HG03095 (cell line): ENCODE measurements around the gene EDNRA.

Source experiments
- ATAC-seq: cut with Tn5 transposase; IDR thresholded peaks from one replicate; pipeline ENCODE4 v1.9.1; 2021; ENCODE audit warnings: moderate library complexity; ENCODE audit not compliant: unreplicated experiment

Gene EDNRA

GRCh38 chr4:147538711-147539110 is 57.8 kb downstream of the EDNRA start:
- ATAC-seq: no peak

DNA sequence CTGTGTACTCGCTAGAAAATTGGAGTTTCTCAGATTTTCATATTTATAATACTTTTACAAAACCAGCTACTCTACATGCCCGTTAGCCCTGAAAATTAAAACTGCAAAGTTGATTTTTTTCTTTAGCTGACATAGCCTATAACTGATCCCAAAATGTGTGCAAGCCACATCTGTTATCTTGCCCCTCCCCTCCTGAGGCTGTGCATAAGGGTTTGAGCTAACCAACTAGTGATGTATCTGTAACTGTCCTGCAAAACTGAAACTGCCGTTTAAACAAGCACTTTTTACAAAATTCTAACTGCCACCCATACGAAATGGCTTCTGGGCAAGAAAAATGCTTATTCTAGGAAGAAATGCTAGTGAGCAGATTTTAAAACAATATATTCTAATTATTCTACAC is 59.1 kb downstream of the EDNRA start:
- ATAC-seq: no peak

DNA sequence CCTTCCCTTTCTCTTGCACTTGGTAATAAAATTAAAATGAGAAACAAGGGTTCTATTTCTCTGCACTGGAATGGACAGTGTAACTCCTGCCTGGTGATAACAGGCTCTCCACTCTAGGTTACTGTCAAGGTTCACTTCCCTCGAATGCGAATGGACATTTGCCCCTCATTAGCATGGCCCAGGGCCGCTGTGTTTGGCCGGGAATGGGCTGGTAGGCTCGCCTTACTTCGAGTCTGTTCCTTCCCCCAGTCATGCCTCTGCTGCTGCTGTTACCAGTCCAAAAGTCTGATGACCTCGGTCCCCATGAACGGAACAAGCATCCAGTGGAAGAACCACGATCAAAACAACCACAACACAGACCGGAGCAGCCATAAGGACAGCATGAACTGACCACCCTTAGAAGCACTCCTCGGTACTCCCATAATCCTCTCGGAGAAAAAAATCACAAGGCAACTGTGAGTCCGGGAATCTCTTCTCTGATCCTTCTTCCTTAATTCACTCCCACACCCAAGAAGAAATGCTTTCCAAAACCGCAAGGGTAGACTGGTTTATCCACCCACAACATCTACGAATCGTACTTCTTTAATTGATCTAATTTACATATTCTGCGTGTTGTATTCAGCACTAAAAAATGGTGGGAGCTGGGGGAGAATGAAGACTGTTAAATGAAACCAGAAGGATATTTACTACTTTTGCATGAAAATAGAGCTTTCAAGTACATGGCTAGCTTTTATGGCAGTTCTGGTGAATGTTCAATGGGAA is 61.5 kb downstream of the EDNRA start:
- no peak for ATAC-seq

DNA sequence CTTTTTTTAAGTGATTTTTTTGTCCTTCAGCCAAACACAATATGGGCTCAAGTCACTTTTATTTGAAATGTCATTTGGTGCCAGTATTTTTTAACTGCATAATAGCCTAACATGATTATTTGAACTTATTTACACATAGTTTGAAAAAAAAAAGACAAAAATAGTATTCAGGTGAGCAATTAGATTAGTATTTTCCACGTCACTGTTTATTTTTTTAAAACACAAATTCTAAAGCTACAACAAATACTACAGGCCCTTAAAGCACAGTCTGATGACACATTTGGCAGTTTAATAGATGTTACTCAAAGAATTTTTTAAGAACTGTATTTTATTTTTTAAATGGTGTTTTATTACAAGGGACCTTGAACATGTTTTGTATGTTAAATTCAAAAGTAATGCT is 62.1 kb downstream of the EDNRA start:
- ATAC-seq: no peak

DNA sequence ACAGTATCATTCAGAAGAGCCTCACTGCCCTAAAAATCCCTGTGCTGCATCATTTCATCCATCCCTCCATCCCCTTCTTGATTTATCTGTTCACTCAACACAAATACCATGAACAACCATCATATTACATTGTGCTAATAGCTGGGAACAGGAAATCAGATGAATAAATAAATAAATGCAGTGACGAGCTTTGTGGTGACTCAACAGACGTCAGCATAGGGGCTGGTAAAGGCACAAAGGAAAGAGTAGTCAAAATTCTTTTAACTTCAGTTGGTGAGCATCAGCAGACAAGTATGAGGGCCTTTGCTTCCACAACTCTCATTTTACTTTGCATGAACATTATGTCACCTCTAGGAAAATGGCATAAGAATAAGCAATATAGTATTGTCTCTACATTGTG is 65.5 kb downstream of the EDNRA start:
- no peak for ATAC-seq

- ATAC-seq: peak; percentile 48
Measured at GRCh38 chr4:147547314-147548056, 66.6 kb downstream of the EDNRA start.

DNA sequence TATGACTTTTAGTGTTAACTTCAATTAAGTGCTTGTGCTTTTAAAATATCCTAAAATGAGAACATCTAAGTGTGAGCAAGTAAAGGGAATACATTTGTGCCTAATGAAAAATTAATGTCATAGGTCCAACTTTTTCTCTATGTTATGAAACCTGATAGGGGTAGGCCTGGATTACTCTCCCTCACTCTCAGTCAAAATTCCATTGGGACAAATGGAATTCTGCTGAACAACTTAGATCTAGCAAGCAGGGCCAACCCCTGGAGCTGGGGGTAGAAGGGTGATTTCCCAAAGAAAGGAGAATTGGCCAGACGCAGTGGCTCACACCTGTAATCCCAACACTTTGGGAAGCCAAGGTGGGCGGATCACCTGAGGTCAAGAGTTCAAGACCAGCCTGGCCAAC is 67.4 kb downstream of the EDNRA start:
- ATAC-seq: no peak

DNA sequence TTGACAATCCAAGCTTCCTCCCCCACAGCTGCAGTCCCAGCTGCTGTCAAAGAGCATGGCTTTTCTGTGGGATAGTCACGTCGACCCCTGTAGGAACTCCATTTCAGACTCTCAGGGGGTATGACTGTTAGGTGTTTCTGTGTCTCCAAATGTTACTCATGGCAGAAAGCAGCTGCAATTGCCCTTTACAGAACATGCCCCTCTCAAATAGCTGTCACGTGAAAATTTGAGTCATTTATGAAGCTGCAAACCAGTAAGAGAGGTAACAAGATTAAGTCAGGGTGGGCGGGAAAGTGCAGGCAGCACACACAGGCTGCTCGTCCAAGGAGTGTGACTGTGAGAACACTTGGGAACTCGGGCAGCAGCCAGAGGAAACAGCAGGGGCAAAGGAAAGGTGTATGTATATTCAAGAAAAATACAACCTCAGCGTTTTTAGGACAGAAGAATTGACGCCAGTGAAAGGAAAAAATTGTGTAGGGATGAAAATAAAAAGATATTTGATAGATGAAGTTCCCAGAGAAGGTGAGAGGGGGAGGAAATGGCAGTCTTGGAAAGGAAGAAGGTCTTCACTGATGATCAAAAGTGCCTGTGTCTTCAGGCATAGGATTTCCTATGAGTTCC is 69.8 kb downstream of the EDNRA start:
- peak; percentile 54 for ATAC-seq

DNA sequence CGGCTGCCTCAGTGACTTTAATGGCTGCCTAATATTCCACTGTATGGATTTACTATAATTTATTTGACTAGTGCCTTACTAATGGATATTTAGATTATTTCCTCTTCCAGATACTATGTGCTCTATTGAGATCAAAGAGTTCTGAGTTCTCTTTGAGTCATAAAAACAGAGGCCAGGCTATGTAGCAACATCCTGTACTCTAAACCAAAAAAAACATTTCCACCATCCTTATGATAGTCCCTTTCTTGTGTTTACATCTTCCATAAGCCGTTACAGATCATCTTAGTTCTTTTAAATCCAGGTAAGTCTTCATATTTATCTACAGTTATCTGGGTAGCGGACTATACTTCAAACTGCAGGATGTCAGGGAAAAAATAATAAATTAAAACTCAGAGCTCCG is 79.7 kb downstream of the EDNRA start:
- no peak for ATAC-seq

DNA sequence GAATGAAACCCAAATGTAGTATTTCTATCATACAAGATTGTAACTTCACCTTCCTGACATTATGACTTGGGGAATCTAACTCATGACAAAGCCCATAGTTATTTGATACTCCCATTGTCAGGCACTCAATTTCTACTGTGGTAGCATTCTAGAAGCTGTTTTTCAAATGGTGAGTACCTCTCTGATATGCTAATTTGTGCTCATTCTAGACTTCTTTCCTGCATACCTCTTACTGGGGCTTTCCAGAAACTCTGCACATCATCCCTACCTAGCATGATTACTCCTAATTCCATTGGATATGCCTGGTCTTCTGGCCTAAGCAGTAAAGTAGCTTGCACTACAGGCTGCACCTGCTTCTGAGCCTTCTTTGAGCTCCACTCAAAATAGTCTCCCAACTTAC is 85.9 kb downstream of the EDNRA start:
- no peak for ATAC-seq

DNA sequence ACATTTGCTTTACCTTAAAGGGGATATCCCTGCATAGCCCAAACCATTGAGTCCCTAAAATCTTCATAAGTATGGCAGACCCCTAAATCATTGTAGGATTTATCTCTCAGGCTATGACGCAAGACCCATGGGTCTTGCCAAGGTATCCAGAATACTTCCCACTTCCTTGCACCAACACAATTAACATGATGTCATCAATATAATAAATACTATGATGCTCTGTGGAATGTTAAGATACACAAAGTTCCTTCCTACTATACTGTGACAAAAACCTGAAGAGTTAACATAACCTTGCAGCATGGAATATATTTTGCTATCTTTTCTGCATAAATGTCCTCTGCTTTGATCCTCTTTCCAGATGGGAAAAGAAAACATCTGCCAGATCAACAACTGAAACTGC is 86.4 kb downstream of the EDNRA start:
- ATAC-seq: no peak

DNA sequence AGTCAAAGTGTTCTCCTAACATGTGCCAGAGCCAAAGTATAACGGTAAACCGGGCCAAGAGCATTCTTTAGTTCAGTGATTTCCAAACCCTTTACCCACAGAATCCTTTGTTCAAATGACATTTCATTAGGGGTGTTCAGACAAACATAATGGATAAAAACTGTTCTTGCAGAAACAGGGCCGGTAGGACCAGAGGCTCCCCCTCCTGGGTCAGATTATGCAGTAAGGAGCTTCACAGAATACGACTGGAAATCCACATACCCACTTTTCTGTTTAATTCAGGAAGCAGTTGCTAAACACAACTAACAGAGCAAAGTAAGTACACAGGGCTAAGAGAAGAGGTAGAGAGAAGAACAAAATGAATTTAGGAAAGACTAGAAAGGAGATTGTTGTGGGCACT is 89.7 kb downstream of the EDNRA start:
- no peak for ATAC-seq

DNA sequence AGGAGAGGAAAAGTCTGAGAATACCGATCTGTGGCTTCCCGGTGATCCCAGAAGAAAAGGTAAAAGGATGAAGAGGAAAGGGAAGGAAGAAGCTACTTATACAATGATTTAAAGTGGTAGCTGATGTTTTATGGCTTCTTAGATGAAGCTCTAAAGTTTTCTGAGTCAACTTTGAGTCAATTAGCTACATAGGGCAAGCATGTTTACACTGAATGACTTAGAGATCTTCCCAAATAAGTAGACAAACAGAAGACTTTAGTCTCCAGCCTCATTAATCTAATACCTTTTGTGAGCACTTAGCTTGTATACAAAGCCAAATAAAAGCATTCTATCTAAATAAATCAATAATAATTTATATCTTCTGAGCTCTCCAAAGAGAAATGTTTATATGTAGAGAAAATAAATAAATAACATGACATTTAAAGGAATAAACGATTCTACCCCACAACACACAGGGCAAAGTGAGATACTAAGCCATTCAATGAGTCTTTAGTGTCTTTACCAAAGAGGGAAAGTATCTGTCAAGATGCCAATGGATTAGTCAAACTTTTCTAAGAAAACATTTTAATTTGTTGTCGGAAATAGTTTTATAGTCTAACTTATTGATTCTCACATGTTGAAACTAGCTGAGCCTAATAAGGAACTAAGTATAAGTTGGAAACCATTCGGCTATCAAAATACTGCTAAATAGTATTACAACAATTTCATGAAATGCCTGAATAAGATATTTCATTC is 90.3 kb downstream of the EDNRA start:
- no peak for ATAC-seq

DNA sequence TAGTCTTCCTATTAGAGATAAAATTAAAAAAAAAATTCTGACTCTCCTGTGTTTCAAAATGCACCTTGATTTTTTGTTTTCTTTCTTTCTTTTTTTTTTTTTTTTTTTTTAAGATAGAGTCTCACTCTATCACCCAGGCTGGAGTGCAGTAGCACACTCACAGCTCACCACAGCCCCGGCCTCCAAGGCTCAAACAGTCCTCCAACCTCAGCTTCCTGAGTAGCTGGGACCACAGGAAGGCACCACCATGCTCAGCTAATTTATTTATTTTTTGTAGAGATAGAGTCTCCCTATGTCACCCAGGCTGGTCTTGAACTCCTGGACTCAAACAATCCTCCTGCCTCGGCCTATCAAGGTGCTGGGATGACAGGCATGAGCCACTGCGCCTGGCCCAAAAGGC is 95.2 kb downstream of the EDNRA start:
- ATAC-seq: no peak

- no peak for ATAC-seq
Measured at GRCh38 chr4:147578051-147578476, 97.2 kb downstream of the EDNRA start.

- ATAC-seq: no peak
Measured at GRCh38 chr4:147578593-147578992, 97.7 kb downstream of the EDNRA start.

DNA sequence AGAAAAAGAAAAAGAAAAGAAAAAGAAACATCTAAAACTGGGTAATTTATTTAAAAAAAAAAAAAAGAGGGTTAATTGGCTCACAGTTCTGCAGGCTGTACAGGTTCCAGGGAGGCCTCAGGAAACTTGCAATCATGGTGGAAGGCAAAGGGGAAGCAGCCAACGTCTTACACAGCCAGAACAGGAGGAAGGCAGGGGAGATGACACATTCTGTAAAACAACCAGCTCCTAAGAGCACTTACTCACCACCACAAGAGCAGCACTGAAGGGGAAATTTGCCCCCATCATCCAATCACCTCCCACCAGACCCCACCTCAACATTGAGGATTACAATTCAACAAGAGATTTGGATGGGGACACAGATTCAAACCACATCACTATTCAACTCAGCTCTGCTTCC is 99.5 kb downstream of the EDNRA start:
- ATAC-seq: no peak

DNA sequence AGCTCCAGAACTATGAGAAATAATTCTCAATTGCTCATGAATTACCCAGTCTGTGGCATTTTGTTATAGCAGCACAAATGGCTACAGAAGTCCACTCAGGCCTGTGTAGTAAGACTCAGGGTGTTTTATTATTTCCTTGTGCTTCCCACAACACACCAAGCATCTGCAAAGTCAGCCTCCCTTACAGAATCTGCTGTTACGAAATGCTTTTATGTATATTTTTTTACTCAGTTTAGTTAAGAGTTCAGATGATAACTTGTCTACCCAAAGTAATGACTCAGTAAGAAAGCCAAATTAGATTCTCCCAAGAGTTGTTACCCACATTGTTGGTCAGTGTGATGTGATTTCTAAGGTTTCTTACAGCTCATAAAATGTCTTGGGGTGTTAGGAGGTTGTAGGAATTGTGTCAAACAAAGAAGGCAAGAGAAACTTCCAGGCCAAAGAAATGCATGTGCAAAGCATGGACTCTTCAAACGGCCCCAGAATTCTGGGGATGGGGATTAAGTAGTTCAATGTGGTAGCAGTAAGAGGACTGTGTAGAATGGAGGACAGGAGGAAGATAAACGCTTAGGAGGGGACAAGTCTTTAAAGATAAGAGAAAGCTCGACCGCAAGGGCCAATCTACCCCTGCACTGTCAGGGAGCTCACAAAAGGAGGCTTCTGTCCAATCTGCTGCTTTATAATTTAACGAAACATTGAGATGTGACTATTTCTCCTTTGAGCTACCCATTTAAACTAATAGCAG is 100.9 kb downstream of the EDNRA start:
- no peak for ATAC-seq

GRCh38 chr4:147582386-147583060 is 101.6 kb downstream of the EDNRA start:
- no peak for ATAC-seq

GRCh38 chr4:147583876-147584275 is 103.0 kb downstream of the EDNRA start:
- ATAC-seq: no peak
